ENCODE measurements around the gene GMPR.

- no peak for TF ChIP-seq CTCF (IDR thresholded peaks at IDR 0.05)
- no peak for TF ChIP-seq EP300 (IDR thresholded peaks at IDR 0.05)
Observed at GRCh38 chr6:16236009-16236501, 2.3 kb upstream of the GMPR start.
